BJ (cell line): ENCODE results near the gene WAC. TPM values are rescaled to one million over a fixed set of nuclear protein-coding genes. Genes with fewer than 3 reads are reported as not detected.

Source experiments
- CTCF ChIA-PET: fragments of 350-600 bp; formaldehyde crosslinking; extraction: SDS; loops from one replicate; lab custom pipeline; 2021; ENCODE audit warnings: antibody characterized with exemption, inconsistent platforms; lab: Yijun Ruan, JAX
- POLR2A ChIA-PET: fragments of 300-600 bp; sonication (Branson Sonifier 250); formaldehyde crosslinking; extraction: SDS; loops from one replicate; lab custom pipeline; 2021; ENCODE audit warnings: antibody characterized with exemption; lab: Charles Lee
- DNase-seq: peaks from one replicate; pipeline ENCODE4 v3.0.0-alpha.2; 2011; ENCODE audit warnings: low read depth
- H3K27me3 ChIP-seq: 2 replicates; pipeline ENCODE4 v1.6.0; 2011; ENCODE audit warnings: low read length; ENCODE audit not compliant: control insufficient read depth, insufficient read depth
- H3K36me3 ChIP-seq: 2 replicates; pipeline ENCODE4 v1.5.1; 2011; ENCODE audit warnings: low read length; ENCODE audit not compliant: control insufficient read depth, insufficient read depth
- H3K4me3 ChIP-seq: 2 replicates; pipeline ENCODE4 v1.5.1; 2011; ENCODE audit warnings: low read depth, mild to moderate bottlenecking, control low read depth, low read length
- polyA plus RNA-seq: library from polyadenylated mRNA; depleted of rRNA; stranded (reverse); fragments of >200 nt; gene quantifications from 2 replicates; pipeline ENCODE4 v1.2.3, GENCODE V29; 2011
- TF ChIP-seq, protein P1 (sequence below): IDR thresholded peaks from 2 replicates; pipeline ENCODE4 v1.5.1; 2011; ENCODE audit warnings: low read depth, mild to moderate bottlenecking, control low read depth, inconsistent platforms, low read length, moderate library complexity; ENCODE audit not compliant: insufficient read depth

WAC gene
- polyA plus RNA-seq, 1 experiment: 47.7 TPM

DNA sequence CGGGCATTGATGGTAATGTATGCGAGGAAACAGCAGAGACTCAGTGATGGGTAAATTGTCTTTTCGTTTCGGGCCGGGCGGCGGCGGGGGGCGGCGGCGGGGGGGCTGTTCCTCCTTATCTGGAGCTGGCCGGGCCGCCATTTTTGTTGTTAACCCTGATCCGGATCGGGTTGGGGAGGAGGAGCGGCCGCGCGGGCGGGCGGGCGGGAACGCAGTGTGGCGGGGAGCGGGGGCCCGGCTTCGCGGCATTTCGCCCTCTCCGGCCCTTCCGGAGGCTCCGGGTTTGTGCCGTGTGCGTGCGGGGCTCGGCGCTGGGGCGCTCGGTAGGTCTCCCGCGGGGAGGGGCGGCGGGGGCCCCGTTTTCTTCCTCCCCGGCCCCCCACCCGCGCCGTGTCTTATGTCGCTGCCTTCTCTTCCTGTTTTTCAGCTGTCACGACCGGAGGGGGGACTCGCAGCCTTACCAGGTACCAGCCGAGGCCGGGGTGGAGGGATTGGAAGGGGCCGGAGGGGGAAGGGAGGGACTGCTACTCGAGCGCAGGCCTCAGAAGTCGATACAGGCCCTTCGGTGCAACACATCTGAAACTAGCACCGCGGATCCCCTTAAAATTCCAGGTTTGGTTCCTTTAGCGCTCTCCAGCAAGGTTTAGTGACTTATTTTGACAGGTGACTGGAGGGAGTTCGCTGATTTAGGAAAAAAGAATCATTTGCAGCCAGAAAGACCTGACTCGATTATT lies 820 bp downstream of the WAC start:
- peak overlapping the region; percentile 97 for H3K4me3 ChIP-seq
- POLR2A ChIA-PET: interaction anchor here (0.6 to 0.7 kb wide), 4 partner anchors 9 to 629 kb away, joined by 3 to 4 read pairs (median 4); no protein-coding TSS in a partner anchor
- DNase-seq: no peak
- peaks cover 14% of the 10 kb centered on the region for H3K36me3 ChIP-seq
- CTCF ChIA-PET: no interaction called here
- no peaks in the 10 kb centered on the region for H3K27me3 ChIP-seq
- TF ChIP-seq, protein P1, sequence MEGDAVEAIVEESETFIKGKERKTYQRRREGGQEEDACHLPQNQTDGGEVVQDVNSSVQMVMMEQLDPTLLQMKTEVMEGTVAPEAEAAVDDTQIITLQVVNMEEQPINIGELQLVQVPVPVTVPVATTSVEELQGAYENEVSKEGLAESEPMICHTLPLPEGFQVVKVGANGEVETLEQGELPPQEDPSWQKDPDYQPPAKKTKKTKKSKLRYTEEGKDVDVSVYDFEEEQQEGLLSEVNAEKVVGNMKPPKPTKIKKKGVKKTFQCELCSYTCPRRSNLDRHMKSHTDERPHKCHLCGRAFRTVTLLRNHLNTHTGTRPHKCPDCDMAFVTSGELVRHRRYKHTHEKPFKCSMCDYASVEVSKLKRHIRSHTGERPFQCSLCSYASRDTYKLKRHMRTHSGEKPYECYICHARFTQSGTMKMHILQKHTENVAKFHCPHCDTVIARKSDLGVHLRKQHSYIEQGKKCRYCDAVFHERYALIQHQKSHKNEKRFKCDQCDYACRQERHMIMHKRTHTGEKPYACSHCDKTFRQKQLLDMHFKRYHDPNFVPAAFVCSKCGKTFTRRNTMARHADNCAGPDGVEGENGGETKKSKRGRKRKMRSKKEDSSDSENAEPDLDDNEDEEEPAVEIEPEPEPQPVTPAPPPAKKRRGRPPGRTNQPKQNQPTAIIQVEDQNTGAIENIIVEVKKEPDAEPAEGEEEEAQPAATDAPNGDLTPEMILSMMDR: no peak

- CTCF ChIA-PET: interaction anchor here (0.7 kb wide), 1 partner anchor 1289 kb away, joined by 3 read pairs; no protein-coding TSS in a partner anchor
Measured at GRCh38 chr10:28535846-28536245, 2.9 kb downstream of the WAC start.

GRCh38 chr10:28538595-28538994 lies 5.7 kb downstream of the WAC start:
- Histone ChIP-seq H3K27me3 (no peaks in the 10 kb centered on the region), H3K4me3 (no peak overlapping the region), H3K36me3 (peaks cover 17% of the 10 kb centered on the region)
- ChIA-PET POLR2A (interaction anchor here (0.6 kb wide), 1 partner anchor 591 kb away, joined by 4 read pairs; no protein-coding TSS in a partner anchor), CTCF (interaction anchor here (0.6 kb wide), 1 partner anchor 126 kb away, joined by 3 read pairs; no protein-coding TSS in a partner anchor)
- DNase-seq: no peak
- TF ChIP-seq, protein P1: no peak

More at GRCh38 chr10:28535846-28536245, 2.9 kb downstream of the WAC start:
- TF ChIP-seq, protein P1: no peak
- Histone ChIP-seq H3K36me3 (peaks cover 14% of the 10 kb centered on the region), H3K4me3 (no peak overlapping the region), H3K27me3 (no peaks in the 10 kb centered on the region)
- POLR2A ChIA-PET: interaction anchor here (0.6 kb wide), 1 partner anchor 9 kb away, joined by 6 read pairs; no protein-coding TSS in a partner anchor
- no peak for DNase-seq

DNA sequence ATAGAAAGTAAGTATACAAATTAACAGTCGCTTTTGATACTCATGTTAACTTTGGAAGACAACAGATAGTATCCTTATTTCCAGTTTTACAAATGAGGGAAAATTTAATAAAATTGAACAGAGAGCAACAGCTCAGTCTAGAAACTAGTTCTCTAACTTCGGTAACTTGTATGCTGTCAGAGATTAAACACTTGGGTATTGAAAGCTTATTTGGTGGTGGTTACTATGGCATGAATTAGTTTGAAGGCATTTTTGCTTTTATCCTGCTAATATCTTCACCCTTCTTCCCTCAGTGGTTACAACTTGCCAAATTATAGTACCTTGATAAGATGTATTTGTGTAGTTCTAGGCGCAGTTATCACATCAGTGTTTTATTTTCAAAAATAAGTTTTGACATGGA lies 7.2 kb downstream of the WAC start:
- Histone ChIP-seq H3K4me3 (no peak overlapping the region), H3K27me3 (no peaks in the 10 kb centered on the region), H3K36me3 (peaks cover 19% of the 10 kb centered on the region)
- DNase-seq: no peak
- TF ChIP-seq, protein P1: no peak
- CTCF ChIA-PET: no interaction called here
- POLR2A ChIA-PET: no interaction called here

- CTCF ChIA-PET: interaction anchor here (1.0 kb wide), 1 partner anchor 9 kb away, joined by 3 read pairs; no protein-coding TSS in a partner anchor
- TF ChIP-seq, protein P1: 0 out of 2 replicates have a peak, but pooled peaks have one; percentile 11
- H3K36me3 ChIP-seq: peaks cover 13% of the 10 kb centered on the region
- no peaks in the 10 kb centered on the region for H3K27me3 ChIP-seq
- no peak overlapping the region for H3K4me3 ChIP-seq
- no peak for DNase-seq
- POLR2A ChIA-PET: no interaction called here
Measured at GRCh38 chr10:28541717-28542365, 8.9 kb downstream of the WAC start.
